MM.1S (cell line): ENCODE data around the gene OR52J3.

Source experiments
- CTCF ChIP-seq: fragments of 300-600 bp; sonication (generic); IDR thresholded peaks from 2 replicates; pipeline ENCODE4 v1.5.1; 2016; ENCODE audit warnings: antibody characterized with exemption, low read length, mixed read lengths
- EZH2 ChIP-seq: fragments of 300-600 bp; sonication (generic); optimal IDR thresholded peaks from 2 replicates; pipeline ENCODE3; 2017; ENCODE audit warnings: low read depth, mild to moderate bottlenecking, antibody characterized with exemption, low read length, mixed read lengths
- EZH2phosphoT487 ChIP-seq: fragments of 300-600 bp; sonication (generic); IDR thresholded peaks from 2 replicates; pipeline ENCODE4 v1.6.1; 2018; ENCODE audit warnings: antibody characterized with exemption, low read length

GRCh38 chr11:5046226-5046625 lies at the start of gene OR52J3:
- TF ChIP-seq CTCF (no peak), EZH2 (no peak), EZH2phosphoT487 (no peak)
